ENCODE data around the gene SHC1. TPM values are rescaled to one million over a fixed set of nuclear protein-coding genes. Genes with fewer than 3 reads are reported as not detected.

The SHC1 gene
- total RNA-seq, 6 experiments from 2014 or later = 44.6 to 108 (median 75.3) TPM

GRCh38 chr1:155011437-155012025 is 41.0 kb upstream of the SHC1 start:
- H3K27me3 ChIP-seq = no peaks in the 10 kb centered on the region
- ATAC-seq (peak in 1 of 4 donors; percentile 1), DNase-seq (peak in 1 of 3 donors; percentile 21)
- no peak overlapping the region for H3K27ac ChIP-seq
- H3K4me1 ChIP-seq = peaks cover 0 to 65% (median 21%) of the 10 kb centered on the region in 4 donors
- no peak overlapping the region for H3K4me3 ChIP-seq
- peaks cover 0 to 21% (median 10%) of the 10 kb centered on the region in 4 donors for H3K36me3 ChIP-seq
- 63% methylated on average over 2 of the region's 6 CpGs for WGBS (ENCODE audit: insufficient coverage, low coverage, low lambda C conversion rate, missing lambda C conversion rate)
- intact Hi-C loops (cut with DNase I) = no loop called here
- H3K9me3 ChIP-seq = no peaks in the 10 kb centered on the region
- TF ChIP-seq, protein P1, sequence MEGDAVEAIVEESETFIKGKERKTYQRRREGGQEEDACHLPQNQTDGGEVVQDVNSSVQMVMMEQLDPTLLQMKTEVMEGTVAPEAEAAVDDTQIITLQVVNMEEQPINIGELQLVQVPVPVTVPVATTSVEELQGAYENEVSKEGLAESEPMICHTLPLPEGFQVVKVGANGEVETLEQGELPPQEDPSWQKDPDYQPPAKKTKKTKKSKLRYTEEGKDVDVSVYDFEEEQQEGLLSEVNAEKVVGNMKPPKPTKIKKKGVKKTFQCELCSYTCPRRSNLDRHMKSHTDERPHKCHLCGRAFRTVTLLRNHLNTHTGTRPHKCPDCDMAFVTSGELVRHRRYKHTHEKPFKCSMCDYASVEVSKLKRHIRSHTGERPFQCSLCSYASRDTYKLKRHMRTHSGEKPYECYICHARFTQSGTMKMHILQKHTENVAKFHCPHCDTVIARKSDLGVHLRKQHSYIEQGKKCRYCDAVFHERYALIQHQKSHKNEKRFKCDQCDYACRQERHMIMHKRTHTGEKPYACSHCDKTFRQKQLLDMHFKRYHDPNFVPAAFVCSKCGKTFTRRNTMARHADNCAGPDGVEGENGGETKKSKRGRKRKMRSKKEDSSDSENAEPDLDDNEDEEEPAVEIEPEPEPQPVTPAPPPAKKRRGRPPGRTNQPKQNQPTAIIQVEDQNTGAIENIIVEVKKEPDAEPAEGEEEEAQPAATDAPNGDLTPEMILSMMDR (IDR thresholded peaks at IDR 0.05) = no peak
- TF ChIP-seq POLR2A (IDR thresholded peaks at IDR 0.05) = no peak

GRCh38 chr1:155011004-155011416 is 40.5 kb upstream of the SHC1 start:
- no peaks in the 10 kb centered on the region for H3K27me3 ChIP-seq
- H3K4me3 ChIP-seq = no peak overlapping the region
- no peak overlapping the region for H3K27ac ChIP-seq
- H3K9me3 ChIP-seq = no peaks in the 10 kb centered on the region
- WGBS (ENCODE audit: insufficient coverage, low coverage, low lambda C conversion rate, missing lambda C conversion rate) = no CpG with 5 or more reads among the region's 5 CpGs
- TF ChIP-seq, protein P1 (IDR thresholded peaks at IDR 0.05) = no peak
- no peak for TF ChIP-seq POLR2A (IDR thresholded peaks at IDR 0.05)
- intact Hi-C loops (cut with DNase I) = no loop called here
- peaks cover 0 to 18% (median 8%) of the 10 kb centered on the region in 4 donors for H3K36me3 ChIP-seq
- peaks cover 0 to 70% (median 23%) of the 10 kb centered on the region in 4 donors for H3K4me1 ChIP-seq
- ATAC-seq = no peak
- peak in 1 of 3 donors; percentile 15 for DNase-seq

GRCh38 chr1:155010211-155010918 is 39.8 kb upstream of the SHC1 start:
- H3K36me3 ChIP-seq = peaks cover 0 to 12% (median 8%) of the 10 kb centered on the region in 4 donors
- ATAC-seq = no peak

DNA sequence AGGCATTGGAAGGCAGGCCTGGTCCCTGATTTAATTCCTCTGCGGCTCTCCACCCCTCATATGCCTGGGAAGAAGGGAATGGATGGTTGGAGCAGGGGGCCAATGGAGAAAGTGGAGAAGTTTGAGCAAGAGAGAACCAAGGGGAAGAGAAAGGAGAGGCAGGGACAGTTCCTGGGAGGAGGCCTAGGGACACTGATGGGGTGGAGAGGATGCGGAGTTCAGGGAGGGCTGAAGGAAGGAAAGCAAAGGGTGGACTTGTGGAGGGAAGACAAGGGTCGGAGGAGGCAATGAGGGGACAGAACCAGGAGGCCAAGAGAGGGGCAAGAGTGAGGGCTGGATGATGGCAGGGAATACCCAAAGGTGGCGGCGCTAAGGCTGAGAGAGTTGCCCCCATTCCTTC is 39.2 kb upstream of the SHC1 start:
- intact Hi-C loops (cut with DNase I) = no loop called here
- 82% methylated on average over 5 of the region's 5 CpGs for WGBS (ENCODE audit: insufficient coverage, low coverage, low lambda C conversion rate, missing lambda C conversion rate)
- peaks cover 0 to 82% (median 31%) of the 10 kb centered on the region in 4 donors for H3K4me1 ChIP-seq
- H3K27ac ChIP-seq = peak overlapping the region in 1 of 3 donors; percentile 21
- DNase-seq (peak in 1 of 3 donors; percentile 8), ATAC-seq (no peak)
- H3K27me3 ChIP-seq = no peaks in the 10 kb centered on the region
- H3K9me3 ChIP-seq = no peaks in the 10 kb centered on the region
- TF ChIP-seq POLR2A (IDR thresholded peaks at IDR 0.05) = no peak
- TF ChIP-seq, protein P1 (IDR thresholded peaks at IDR 0.05) = no peak
- H3K4me3 ChIP-seq = no peak overlapping the region
- H3K36me3 ChIP-seq = peaks cover 0 to 9% (median 6%) of the 10 kb centered on the region in 4 donors

More at GRCh38 chr1:155010211-155010918, 39.8 kb upstream of the SHC1 start:
- Histone ChIP-seq H3K9me3 (no peaks in the 10 kb centered on the region), H3K27ac (no peak overlapping the region), H3K4me3 (no peak overlapping the region), H3K27me3 (no peaks in the 10 kb centered on the region), H3K4me1 (peaks cover 0 to 76% (median 26%) of the 10 kb centered on the region in 4 donors)
- intact Hi-C loops (cut with DNase I) = no loop called here
- WGBS (ENCODE audit: insufficient coverage, low coverage, low lambda C conversion rate, missing lambda C conversion rate) = 45% methylated on average over 5 of the region's 11 CpGs
- DNase-seq = peak in 1 of 3 donors; percentile 23
- no peak for TF ChIP-seq POLR2A (IDR thresholded peaks at IDR 0.05)
- TF ChIP-seq, protein P1 (IDR thresholded peaks at IDR 0.05) = no peak

Data from right lobe of liver (tissue), 6 donors.